ENCODE data around the gene PDXK. TPM values are rescaled to one million over a fixed set of nuclear protein-coding genes. Genes with fewer than 3 reads are reported as not detected.

The PDXK gene
- total RNA-seq, 4 donors from 2014 or later: 45.0 to 66.0 (median 57.4) TPM

DNA sequence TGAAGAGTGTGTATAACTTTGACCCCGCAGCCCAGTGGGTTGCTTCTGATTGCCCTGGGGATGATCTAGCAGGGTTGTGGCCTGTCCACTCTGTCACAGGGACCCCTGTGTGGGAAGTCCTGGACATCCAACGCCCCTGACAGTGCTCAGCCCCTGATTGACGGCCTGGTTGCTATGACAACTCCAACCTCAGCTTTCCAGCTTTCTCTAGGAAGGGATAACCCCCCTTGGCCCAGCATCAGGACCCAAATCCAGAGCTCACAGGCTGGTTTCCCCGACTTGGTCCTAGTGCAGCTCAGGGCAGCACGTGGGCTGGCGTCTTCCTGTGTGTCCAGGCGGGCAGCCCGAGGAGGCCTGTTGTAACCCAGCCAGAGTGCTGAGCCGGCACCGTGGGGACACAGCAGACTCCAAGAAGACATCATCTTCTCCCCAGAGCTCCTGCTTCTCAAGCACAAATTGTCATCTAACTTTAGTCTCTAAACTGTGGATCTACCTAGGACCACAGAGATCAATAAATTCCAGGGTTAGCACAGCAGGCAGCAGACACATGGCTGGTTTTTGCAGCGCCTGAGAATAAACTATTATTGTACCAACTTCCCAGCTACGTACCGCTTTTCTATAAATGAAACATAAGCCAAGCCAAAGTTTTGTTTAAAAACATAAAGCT lies 18.9 kb upstream of the PDXK start:
- DNase-seq (ENCODE audit: low spot score in 2 of 2): no peak
- Histone ChIP-seq H3K36me3 (peaks cover 19% of the 10 kb centered on the region), H3K4me3 (no peak overlapping the region), H3K9me3 (no peaks in the 10 kb centered on the region), H3K4me1 (peaks cover 16% of the 10 kb centered on the region), H3K27ac (no peak overlapping the region), H3K27me3 (no peaks in the 10 kb centered on the region)
- no peak for TF ChIP-seq POLR2AphosphoS5 (IDR thresholded peaks at IDR 0.05)
- no peak for TF ChIP-seq POLR2A (IDR thresholded peaks at IDR 0.05)
- TF ChIP-seq, protein P1, sequence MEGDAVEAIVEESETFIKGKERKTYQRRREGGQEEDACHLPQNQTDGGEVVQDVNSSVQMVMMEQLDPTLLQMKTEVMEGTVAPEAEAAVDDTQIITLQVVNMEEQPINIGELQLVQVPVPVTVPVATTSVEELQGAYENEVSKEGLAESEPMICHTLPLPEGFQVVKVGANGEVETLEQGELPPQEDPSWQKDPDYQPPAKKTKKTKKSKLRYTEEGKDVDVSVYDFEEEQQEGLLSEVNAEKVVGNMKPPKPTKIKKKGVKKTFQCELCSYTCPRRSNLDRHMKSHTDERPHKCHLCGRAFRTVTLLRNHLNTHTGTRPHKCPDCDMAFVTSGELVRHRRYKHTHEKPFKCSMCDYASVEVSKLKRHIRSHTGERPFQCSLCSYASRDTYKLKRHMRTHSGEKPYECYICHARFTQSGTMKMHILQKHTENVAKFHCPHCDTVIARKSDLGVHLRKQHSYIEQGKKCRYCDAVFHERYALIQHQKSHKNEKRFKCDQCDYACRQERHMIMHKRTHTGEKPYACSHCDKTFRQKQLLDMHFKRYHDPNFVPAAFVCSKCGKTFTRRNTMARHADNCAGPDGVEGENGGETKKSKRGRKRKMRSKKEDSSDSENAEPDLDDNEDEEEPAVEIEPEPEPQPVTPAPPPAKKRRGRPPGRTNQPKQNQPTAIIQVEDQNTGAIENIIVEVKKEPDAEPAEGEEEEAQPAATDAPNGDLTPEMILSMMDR (IDR thresholded peaks at IDR 0.05): no peak
- no peak for TF ChIP-seq EP300 (IDR thresholded peaks at IDR 0.05)
- 65% methylated on average over 13 of the region's 13 CpGs for WGBS

DNA sequence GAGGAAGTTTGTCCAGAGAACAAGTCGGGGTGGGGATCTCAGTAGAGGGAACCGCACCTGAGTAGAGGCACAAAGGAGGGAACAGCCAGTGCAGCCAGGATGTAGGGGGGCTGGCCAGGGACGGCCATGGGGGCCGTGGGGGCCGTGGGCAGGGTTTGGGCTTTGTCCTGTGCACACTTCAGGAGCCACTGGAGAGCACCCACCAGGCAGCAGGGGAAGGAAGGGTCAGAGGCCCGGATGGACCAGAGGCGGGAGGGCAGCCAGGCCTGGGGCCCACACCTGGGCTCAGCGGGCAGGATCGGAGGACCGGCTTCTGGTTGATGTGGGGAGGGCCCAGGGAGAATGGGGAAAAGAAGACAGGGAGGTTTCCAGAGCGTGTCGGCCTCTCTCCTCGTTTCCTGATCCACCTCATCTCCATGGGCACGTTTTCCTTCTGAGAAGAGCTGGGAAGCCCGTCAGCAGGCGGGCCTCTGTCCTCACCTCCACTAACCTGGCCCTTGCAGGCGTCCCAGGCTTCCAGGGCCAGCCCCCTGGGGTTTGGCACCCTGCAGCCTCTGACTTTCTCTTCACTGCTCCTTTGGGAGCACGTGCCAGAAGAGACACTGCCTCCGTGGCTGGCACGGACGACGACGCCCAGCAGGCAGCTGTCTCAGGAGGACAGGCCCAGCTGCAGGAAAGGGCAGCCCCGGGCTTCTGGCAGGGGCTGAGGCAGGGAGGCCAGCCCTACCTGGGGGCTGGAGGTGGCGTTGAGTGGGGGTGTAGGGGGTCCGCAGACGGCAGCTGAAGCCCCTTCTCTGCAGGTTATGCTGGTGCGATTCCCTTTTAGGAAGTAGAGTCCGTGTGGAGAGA lies 16.8 kb upstream of the PDXK start:
- H3K4me1 ChIP-seq: peaks cover 16% of the 10 kb centered on the region
- H3K4me3 ChIP-seq: no peak overlapping the region
- no peaks in the 10 kb centered on the region for H3K9me3 ChIP-seq
- no peak overlapping the region for H3K27ac ChIP-seq
- no peaks in the 10 kb centered on the region for H3K27me3 ChIP-seq
- no peak for TF ChIP-seq POLR2A (IDR thresholded peaks at IDR 0.05)
- TF ChIP-seq, protein P1 (IDR thresholded peaks at IDR 0.05): no peak
- no peak for TF ChIP-seq EP300 (IDR thresholded peaks at IDR 0.05)
- TF ChIP-seq POLR2AphosphoS5 (IDR thresholded peaks at IDR 0.05): no peak
- DNase-seq (ENCODE audit: low spot score in 2 of 2): no peak
- peaks cover under 1% of the 10 kb centered on the region for H3K36me3 ChIP-seq
- WGBS: 79% methylated on average over 17 of the region's 29 CpGs

DNA sequence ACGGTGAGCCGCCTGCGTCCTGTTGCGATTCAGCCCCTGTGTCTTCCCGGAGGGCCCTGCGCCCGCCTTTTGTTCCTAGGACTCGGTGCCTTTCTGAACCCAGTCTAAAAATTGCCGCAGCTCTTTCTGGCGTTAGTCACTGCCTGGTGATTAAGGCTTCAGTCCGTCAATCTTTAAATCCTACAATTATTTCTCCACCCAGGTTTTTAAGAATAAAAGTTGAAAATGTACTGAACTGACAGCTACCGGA lies 16.2 kb upstream of the PDXK start:
- Histone ChIP-seq H3K27me3 (no peaks in the 10 kb centered on the region), H3K4me3 (no peak overlapping the region), H3K9me3 (no peaks in the 10 kb centered on the region), H3K4me1 (peaks cover 16% of the 10 kb centered on the region), H3K27ac (no peak overlapping the region), H3K36me3 (no peaks in the 10 kb centered on the region)
- WGBS: 51% methylated on average over 11 of the region's 12 CpGs
- DNase-seq (ENCODE audit: low spot score in 2 of 2): no peak
- TF ChIP-seq POLR2AphosphoS5 (IDR thresholded peaks at IDR 0.05) (no peak), EP300 (IDR thresholded peaks at IDR 0.05) (no peak), POLR2A (IDR thresholded peaks at IDR 0.05) (no peak)
- TF ChIP-seq, protein P1 (IDR thresholded peaks at IDR 0.05): no peak

DNA sequence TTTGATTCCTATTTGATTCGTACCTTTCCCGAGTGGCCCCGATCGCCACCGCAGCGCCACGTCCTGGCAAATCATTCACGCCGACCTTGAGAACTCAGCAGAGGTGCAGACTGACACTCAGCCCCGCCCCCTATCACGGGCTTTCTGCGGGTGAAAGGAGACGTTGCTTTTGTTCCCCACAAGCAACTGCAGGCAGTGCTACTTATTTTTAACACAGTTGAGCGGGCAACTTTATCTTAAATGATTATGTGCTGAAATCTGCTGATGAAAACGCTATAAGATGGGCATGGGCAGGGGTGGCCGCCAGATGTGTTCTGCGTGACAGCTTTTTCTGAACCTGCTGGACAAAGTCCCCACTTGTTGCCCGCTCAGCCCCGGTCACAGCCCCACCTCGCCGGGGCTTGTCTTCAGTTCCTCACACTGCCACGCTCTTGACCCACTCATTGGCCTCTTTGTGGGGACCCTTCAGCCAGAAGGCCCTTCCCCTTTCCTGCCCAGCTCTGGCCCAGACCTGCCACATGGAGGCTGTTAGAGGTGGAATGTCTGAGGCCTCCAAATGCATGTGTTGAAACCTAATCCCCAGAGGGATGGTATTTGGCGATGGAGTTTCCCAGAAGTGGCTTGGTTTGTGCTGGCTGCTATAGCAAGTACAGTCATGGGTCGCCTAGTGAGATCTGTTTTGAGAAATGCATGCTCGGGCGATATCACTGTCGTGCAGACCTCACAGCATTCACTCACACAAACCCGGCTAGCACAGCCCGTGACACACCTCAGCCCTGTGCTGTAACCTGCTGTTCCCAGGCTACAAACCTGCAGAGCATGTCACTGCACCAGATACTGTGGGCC lies 15.7 kb upstream of the PDXK start:
- H3K27ac ChIP-seq: peak overlapping the region; percentile 44
- no peaks in the 10 kb centered on the region for H3K27me3 ChIP-seq
- H3K4me3 ChIP-seq: no peak overlapping the region
- no peaks in the 10 kb centered on the region for H3K36me3 ChIP-seq
- WGBS: 30% methylated on average over 22 of the region's 29 CpGs
- H3K9me3 ChIP-seq: no peaks in the 10 kb centered on the region
- peaks cover 16% of the 10 kb centered on the region for H3K4me1 ChIP-seq
- no peak for TF ChIP-seq EP300 (IDR thresholded peaks at IDR 0.05)
- TF ChIP-seq, protein P1 (IDR thresholded peaks at IDR 0.05): no peak
- no peak for TF ChIP-seq POLR2AphosphoS5 (IDR thresholded peaks at IDR 0.05)
- no peak for TF ChIP-seq POLR2A (IDR thresholded peaks at IDR 0.05)
- DNase-seq (ENCODE audit: low spot score in 2 of 2): no peak

DNA sequence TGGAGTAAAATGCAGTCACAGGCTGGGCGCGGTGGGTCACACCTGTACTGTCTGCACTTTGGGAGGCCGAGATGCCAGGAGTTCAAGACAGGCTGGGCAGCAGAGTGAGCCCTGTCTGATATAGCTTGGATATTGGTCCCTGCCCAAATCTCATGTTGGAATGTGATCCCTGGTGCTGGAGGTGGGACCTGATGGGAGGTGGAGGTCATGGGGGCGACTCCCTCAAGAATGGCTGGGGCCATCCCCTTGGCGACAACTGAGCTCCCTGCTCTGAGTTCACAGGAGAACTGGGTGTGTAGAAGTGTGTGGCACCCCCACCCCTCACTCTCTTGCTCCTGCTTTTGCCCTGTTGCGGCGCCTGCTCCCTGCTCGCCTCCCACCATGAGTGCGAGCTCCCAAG lies 11.5 kb upstream of the PDXK start:
- Histone ChIP-seq H3K27me3 (no peaks in the 10 kb centered on the region), H3K9me3 (no peaks in the 10 kb centered on the region), H3K27ac (no peak overlapping the region), H3K36me3 (no peaks in the 10 kb centered on the region), H3K4me1 (peaks cover 24% of the 10 kb centered on the region), H3K4me3 (no peak overlapping the region)
- TF ChIP-seq, protein P1 (IDR thresholded peaks at IDR 0.05): no peak
- TF ChIP-seq EP300 (IDR thresholded peaks at IDR 0.05): no peak
- TF ChIP-seq POLR2A (IDR thresholded peaks at IDR 0.05): no peak
- DNase-seq (ENCODE audit: low spot score in 2 of 2): no peak
- WGBS: 92% methylated on average over 9 of the region's 9 CpGs
